Natural killer cell (primary cell): ENCODE results near the gene BSCL2. TPM values are rescaled to one million over a fixed set of nuclear protein-coding genes. Genes with fewer than 3 reads are reported as not detected.
"Not testable (repeated sequence)": the region's sequence is repeated elsewhere in the genome, so short reads cannot be mapped to it uniquely, and the experiment has no call there.

Experiments used
- ATAC-seq, 3 donors: fragments of 150-1000 bp in 2 of 3; fragments of 200-7000 bp in 1 of 3; cut with Tn5 transposase; 1 replicate in 1 of 3; 2 replicates in 2 of 3; pipeline ENCODE4 v1.10.0; 2021; ENCODE audit warnings: mild to moderate bottlenecking in 2 of 3, moderate library complexity in 2 of 3
- DNase-seq, 2 donors: peaks; one replicate each; pipeline versions ENCODE4 v3.0.0 to v3.0.0-alpha.2; 2013 to 2021; ENCODE audit warnings: mixed read lengths in 1 of 2
- H3K27ac ChIP-seq: one replicate; pipeline ENCODE4 v1.5.1; 2013; ENCODE audit warnings: mild to moderate bottlenecking, low read length
- H3K27me3 ChIP-seq: one replicate; pipeline ENCODE4 v1.6.1; 2013; ENCODE audit warnings: low read length; ENCODE audit not compliant: control insufficient read depth, insufficient read depth
- H3K36me3 ChIP-seq: one replicate; pipeline ENCODE4 v1.6.1; 2013; ENCODE audit warnings: low read length; ENCODE audit not compliant: control insufficient read depth, insufficient read depth
- H3K4me1 ChIP-seq: one replicate; pipeline ENCODE4 v1.6.1; 2013; ENCODE audit warnings: low read length; ENCODE audit not compliant: control insufficient read depth, insufficient read depth
- H3K4me3 ChIP-seq: one replicate; pipeline ENCODE4 v1.5.1; 2013; ENCODE audit warnings: low read length
- H3K9me3 ChIP-seq: one replicate; pipeline ENCODE4 v1.6.1; 2013; ENCODE audit warnings: low read length; ENCODE audit not compliant: control insufficient read depth, insufficient read depth
- H3K27ac Mint-ChIP-seq, 2 donors: one replicate each; pipeline ENCODE4 v1.8.0; 2022; ENCODE audit warnings: mild to moderate bottlenecking in 2 of 2, mixed read lengths in 2 of 2, moderate library complexity in 1 of 2
- H3K27me3 Mint-ChIP-seq, 2 donors: one replicate each; pipeline ENCODE4 v1.8.0; 2022; ENCODE audit warnings: low read depth in 2 of 2, mixed read lengths in 2 of 2
- H3K36me3 Mint-ChIP-seq: one replicate; pipeline ENCODE4 v1.8.0; 2022; ENCODE audit warnings: mixed read lengths
- H3K4me1 Mint-ChIP-seq, 2 donors: one replicate each; pipeline ENCODE4 v1.8.0; 2022; ENCODE audit warnings: mixed read lengths in 2 of 2
- H3K4me3 Mint-ChIP-seq: one replicate; pipeline ENCODE4 v1.8.0; 2022; ENCODE audit warnings: mild to moderate bottlenecking, moderate library complexity, mixed read lengths
- H3K9me3 Mint-ChIP-seq, 2 donors: one replicate each; pipeline ENCODE4 v1.8.0; 2022; ENCODE audit warnings: mixed read lengths in 2 of 2
- WGBS: methylation state at CpG from one replicate; pipeline ENCODE4 v1.1.7; 2013; ENCODE audit warnings: missing lambda C conversion rate; ENCODE audit not compliant: insufficient coverage; 5-methylcytosine and 5-hydroxymethylcytosine counted together
- intact Hi-C: fragments of 100-400 bp; cut with micrococcal nuclease; formaldehyde crosslinking; loops from one replicate; pipeline ENCODE4 v1.14.2; 2022
- total RNA-seq, 4 donors: library from RNA; stranded (reverse); fragments of 120-200 nt in 1 of 4; gene quantifications; one replicate each; pipeline versions ENCODE4 v1.2.3 to v1.2.4, GENCODE V29; 2013 to 2022
- TF ChIP-seq, protein P1 (sequence below): fragments of 200-600 bp; IDR thresholded peaks from one replicate; pipeline ENCODE4 v1.8.0; 2022; ENCODE audit warnings: antibody characterized with exemption

Gene BSCL2
- total RNA-seq, 3 donors from 2014 or later (not counting 1 experiment from before 2014, with no cell fraction given): 19.7 to 22.0 (median 21.2) TPM

DNA sequence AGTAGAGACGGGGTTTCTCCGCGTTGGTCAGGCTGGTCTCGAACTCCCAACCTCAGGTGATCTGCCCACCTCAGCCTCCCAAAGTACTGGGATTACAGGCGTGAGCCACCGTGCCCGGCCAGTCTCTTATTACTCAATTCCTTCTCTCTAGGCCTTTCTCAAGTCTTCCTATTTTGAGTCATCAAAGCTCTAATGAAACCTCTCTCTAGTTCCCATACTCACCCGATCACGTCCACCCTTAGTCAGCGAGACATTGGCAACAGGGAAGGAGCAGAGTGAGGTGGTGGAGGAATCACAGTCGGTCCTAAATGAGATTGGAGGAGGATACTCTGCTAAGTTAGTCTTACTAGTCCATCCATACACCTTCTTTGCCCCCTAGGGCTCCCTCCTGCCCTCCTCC is 5.0 kb downstream of the BSCL2 start:
- WGBS: 90% methylated on average over 4 of the region's 11 CpGs
- Mint-ChIP-seq H3K9me3 (no peaks in the 10 kb centered on the region), H3K4me3 (no peak overlapping the region), H3K27me3 (no peaks in the 10 kb centered on the region), H3K27ac (no peak overlapping the region), H3K36me3 (no peaks in the 10 kb centered on the region), H3K4me1 (peaks cover 19 to 22% of the 10 kb centered on the region in 2 donors)
- intact Hi-C loops: no loop called here
- Histone ChIP-seq H3K36me3 (no peaks in the 10 kb centered on the region), H3K4me1 (peaks cover 19% of the 10 kb centered on the region), H3K4me3 (no peak overlapping the region), H3K27ac (no peak overlapping the region), H3K9me3 (no peaks in the 10 kb centered on the region), H3K27me3 (no peaks in the 10 kb centered on the region)
- no peak for ATAC-seq
- DNase-seq: no peak
- TF ChIP-seq, protein P1, sequence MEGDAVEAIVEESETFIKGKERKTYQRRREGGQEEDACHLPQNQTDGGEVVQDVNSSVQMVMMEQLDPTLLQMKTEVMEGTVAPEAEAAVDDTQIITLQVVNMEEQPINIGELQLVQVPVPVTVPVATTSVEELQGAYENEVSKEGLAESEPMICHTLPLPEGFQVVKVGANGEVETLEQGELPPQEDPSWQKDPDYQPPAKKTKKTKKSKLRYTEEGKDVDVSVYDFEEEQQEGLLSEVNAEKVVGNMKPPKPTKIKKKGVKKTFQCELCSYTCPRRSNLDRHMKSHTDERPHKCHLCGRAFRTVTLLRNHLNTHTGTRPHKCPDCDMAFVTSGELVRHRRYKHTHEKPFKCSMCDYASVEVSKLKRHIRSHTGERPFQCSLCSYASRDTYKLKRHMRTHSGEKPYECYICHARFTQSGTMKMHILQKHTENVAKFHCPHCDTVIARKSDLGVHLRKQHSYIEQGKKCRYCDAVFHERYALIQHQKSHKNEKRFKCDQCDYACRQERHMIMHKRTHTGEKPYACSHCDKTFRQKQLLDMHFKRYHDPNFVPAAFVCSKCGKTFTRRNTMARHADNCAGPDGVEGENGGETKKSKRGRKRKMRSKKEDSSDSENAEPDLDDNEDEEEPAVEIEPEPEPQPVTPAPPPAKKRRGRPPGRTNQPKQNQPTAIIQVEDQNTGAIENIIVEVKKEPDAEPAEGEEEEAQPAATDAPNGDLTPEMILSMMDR: no peak

- ATAC-seq (peak; percentile 78 to 98 (median 96)), DNase-seq (peak; percentile 72 to 91)
- no peak overlapping the region for H3K27ac ChIP-seq
- Mint-ChIP-seq H3K4me3 (no peak overlapping the region), H3K4me1 (peaks cover 8% of the 10 kb centered on the region in 2 donors), H3K27me3 (no peaks in the 10 kb centered on the region), H3K27ac (peak overlapping the region in 1 of 2 donors; percentile 7), H3K36me3 (no peaks in the 10 kb centered on the region), H3K9me3 (no peaks in the 10 kb centered on the region)
- WGBS: 53% methylated on average over 14 of the region's 14 CpGs
- no peaks in the 10 kb centered on the region for H3K9me3 ChIP-seq
- peaks cover 21% of the 10 kb centered on the region for H3K36me3 ChIP-seq
- TF ChIP-seq, protein P1: peak; percentile 84
- H3K4me3 ChIP-seq: no peak overlapping the region
- intact Hi-C loops: loop anchor here (1.0 kb wide), 5 partner anchors 13 to 300 kb away; no protein-coding TSS in a partner anchor
- H3K27me3 ChIP-seq: no peaks in the 10 kb centered on the region
- H3K4me1 ChIP-seq: no peaks in the 10 kb centered on the region
These were observed 12.6 kb downstream of the BSCL2 start for GRCh38 chr11:62694455-62695167.

GRCh38 chr11:62693624-62694023 is 13.6 kb downstream of the BSCL2 start:
- not testable (repeated sequence) for H3K27me3 Mint-ChIP-seq, H3K4me1 ChIP-seq, H3K36me3 Mint-ChIP-seq

DNA sequence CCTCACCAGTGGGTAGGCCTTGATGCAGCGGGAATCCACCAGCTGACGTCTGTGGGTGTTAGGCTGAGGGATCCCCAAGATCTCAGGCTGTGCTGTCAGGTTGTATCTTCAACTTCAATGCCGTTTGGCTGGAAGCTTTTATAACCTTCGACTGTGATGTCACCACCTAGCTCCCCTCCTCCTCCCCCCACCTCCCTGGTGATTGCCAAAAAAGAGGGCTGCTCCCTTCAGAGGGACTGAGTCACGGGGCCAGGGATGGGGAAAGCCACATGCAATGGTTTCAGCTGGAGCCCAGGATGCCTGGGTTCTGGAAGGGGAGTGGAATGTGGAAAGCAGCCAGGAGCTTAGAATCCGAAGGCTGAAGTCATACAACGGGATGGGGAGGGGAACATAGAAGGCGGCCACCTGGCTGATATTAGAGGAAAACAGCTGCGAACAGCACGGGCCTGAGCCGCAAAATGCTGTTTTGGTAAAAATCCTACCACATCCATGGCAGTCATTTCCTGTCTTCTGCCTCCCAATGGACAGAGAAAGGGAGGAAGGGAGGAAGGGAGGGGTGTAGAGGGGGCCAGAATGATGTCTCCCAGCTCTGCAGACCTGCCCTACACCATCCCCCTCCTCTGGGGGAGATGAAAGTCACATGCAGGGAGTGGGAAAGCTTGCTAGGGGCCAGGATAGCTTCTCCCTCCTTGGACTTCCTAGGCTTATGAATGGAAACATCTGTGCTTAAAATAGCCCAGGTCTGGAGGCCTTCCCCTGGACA is 17.6 kb downstream of the BSCL2 start, which contains the start of gene LRRN4CL:
Gene LRRN4CL (minus strand): TSS at position 110 of the 763 bp plus-strand sequence. CDS start 1,022 bp downstream, outside the sequence.
- WGBS: 92% methylated on average over 11 of the region's 11 CpGs
- Mint-ChIP-seq H3K27ac (no peak within 1 kb of the TSS), H3K9me3 (no peaks in the 10 kb centered on the region), H3K4me3 (no peak within 1 kb of the TSS), H3K4me1 (peaks cover 2 to 3% of the 10 kb centered on the region in 2 donors), H3K27me3 (peaks cover 0 to 9% of the 10 kb centered on the region in 2 donors), H3K36me3 (no peaks in the 10 kb centered on the region)
- TF ChIP-seq, protein P1: no peak
- DNase-seq: no peak
- Histone ChIP-seq H3K4me1 (no peaks in the 10 kb centered on the region), H3K4me3 (no peak within 1 kb of the TSS), H3K27ac (no peak within 1 kb of the TSS), H3K36me3 (peaks cover 21% of the 10 kb centered on the region), H3K9me3 (no peaks in the 10 kb centered on the region), H3K27me3 (peaks cover 6% of the 10 kb centered on the region)
- intact Hi-C loops: no loop called here
- no peak for ATAC-seq

More at GRCh38 chr11:62693624-62694023, 13.6 kb downstream of the BSCL2 start:
- 75% methylated on average over 4 of the region's 4 CpGs for WGBS
- not testable (repeated sequence) for H3K27ac Mint-ChIP-seq, H3K4me3 Mint-ChIP-seq, DNase-seq, H3K4me3 ChIP-seq, H3K4me1 Mint-ChIP-seq, H3K27me3 ChIP-seq, ATAC-seq, H3K9me3 Mint-ChIP-seq, H3K27ac ChIP-seq, H3K9me3 ChIP-seq
- intact Hi-C loops: loop anchor here (1.0 kb wide), 5 partner anchors 12 to 299 kb away; no protein-coding TSS in a partner anchor
- peaks cover 21% of the 10 kb centered on the region for H3K36me3 ChIP-seq
